Prostate gland (tissue), 2 donors: Measurements from ENCODE around the gene ANKRA2.

ENCODE experiments used
- CTCF ChIP-seq, 4 experiments: fragments of 200-600 bp in 2 of 4; fragments of 450-650 bp in 2 of 4; sonication (generic) in 2 of 4; IDR thresholded peaks; 1 replicate in 3 of 4; 2 replicates in 1 of 4; pipeline ENCODE4 v1.5.1; 2016 to 2019; ENCODE audit warnings: antibody characterized with exemption in 4 of 4, mild to moderate bottlenecking in 2 of 4, moderate library complexity in 2 of 4
- POLR2A ChIP-seq: fragments of 450-650 bp; IDR thresholded peaks from one replicate; pipeline ENCODE4 v1.6.1; 2016; ENCODE audit warnings: antibody characterized with exemption, mild to moderate bottlenecking
- POLR2AphosphoS5 ChIP-seq: sonication (generic); formaldehyde crosslinking; IDR thresholded peaks from one replicate; pipeline ENCODE4 v1.6.1; 2017; ENCODE audit warnings: antibody characterized with exemption

- TF ChIP-seq POLR2AphosphoS5 (no peak), CTCF (IDR thresholded peaks at IDR 0.05) (no peak), POLR2A (no peak)
Observed at GRCh38 chr5:73528248-73528647, 37.2 kb downstream of the ANKRA2 start.
